Central memory CD4-positive, alpha-beta T cell (primary cell): ENCODE measurements around the gene COBL.

Experiments
- DNase-seq: peaks from one replicate; pipeline ENCODE4 v3.0.0; 2022

Gene COBL

GRCh38 chr7:51275532-51275931, 41.1 kb downstream of the COBL start:
- DNase-seq: no peak

- DNase-seq: no peak
These were observed 41.7 kb downstream of the COBL start for GRCh38 chr7:51274955-51275354.

GRCh38 chr7:51274001-51274400, 42.6 kb downstream of the COBL start:
- DNase-seq: no peak

- DNase-seq: no peak
These were observed 43.2 kb downstream of the COBL start for GRCh38 chr7:51273360-51273759.

GRCh38 chr7:51270965-51271364, 45.6 kb downstream of the COBL start:
- no peak for DNase-seq

- DNase-seq: no peak
These were observed 46.7 kb downstream of the COBL start for GRCh38 chr7:51269911-51270310.

- DNase-seq: no peak
These were observed 47.3 kb downstream of the COBL start for GRCh38 chr7:51269321-51269720.

- no peak for DNase-seq
These were observed 47.8 kb downstream of the COBL start for GRCh38 chr7:51268859-51269258.

GRCh38 chr7:51267169-51267568, 49.4 kb downstream of the COBL start:
- DNase-seq: no peak

- DNase-seq: no peak
These were observed 51.3 kb downstream of the COBL start for GRCh38 chr7:51265066-51265907.

- DNase-seq: no peak
These were observed 52.8 kb downstream of the COBL start for GRCh38 chr7:51263631-51264484.

- no peak for DNase-seq
These were observed 53.6 kb downstream of the COBL start for GRCh38 chr7:51262796-51263531.

GRCh38 chr7:51261950-51262795, 54.4 kb downstream of the COBL start:
- no peak for DNase-seq

- no peak for DNase-seq
These were observed 55.3 kb downstream of the COBL start for GRCh38 chr7:51261117-51261835.

GRCh38 chr7:51260516-51260915, 56.1 kb downstream of the COBL start:
- DNase-seq: no peak

- no peak for DNase-seq
These were observed 56.8 kb downstream of the COBL start for GRCh38 chr7:51259766-51260165.

- DNase-seq: no peak
These were observed 59.7 kb downstream of the COBL start for GRCh38 chr7:51256916-51257315.

GRCh38 chr7:51256209-51256781, 60.3 kb downstream of the COBL start:
- DNase-seq: no peak

GRCh38 chr7:51255536-51256208, 60.9 kb downstream of the COBL start:
- DNase-seq: no peak

- no peak for DNase-seq
These were observed 61.6 kb downstream of the COBL start for GRCh38 chr7:51255036-51255435.

GRCh38 chr7:51253157-51253556, 63.5 kb downstream of the COBL start:
- DNase-seq: no peak
